DOHH2 (cell line): Measurements from ENCODE around the gene SSBP3.

Experiments used
- H3F3A ChIP-seq: fragments of 200-600 bp; sonication (generic), shearing (Covaris generic); 2 replicates; pipeline ENCODE4 v1.6.0; 2016; ENCODE audit warnings: antibody characterized with exemption, mild to moderate bottlenecking; ENCODE audit not compliant: control insufficient read depth, insufficient read depth
- H3K27ac ChIP-seq: fragments of 200-600 bp; sonication (generic); 2 replicates; pipeline ENCODE4 v1.5.1; 2014; ENCODE audit warnings: low read depth, mild to moderate bottlenecking, low read length, moderate library complexity
- H3K27me3 ChIP-seq: fragments of 200-600 bp; sonication (generic); 2 replicates; pipeline ENCODE4 v1.6.1; 2014; ENCODE audit warnings: mild to moderate bottlenecking, low read length, mixed read lengths; ENCODE audit not compliant: control insufficient read depth
- H3K36me3 ChIP-seq: fragments of 200-600 bp; sonication (generic); 2 replicates; pipeline ENCODE4 v1.6.1; 2014; ENCODE audit warnings: mild to moderate bottlenecking, low read length, moderate library complexity, mixed read lengths; ENCODE audit not compliant: control insufficient read depth
- H3K4me1 ChIP-seq: fragments of 200-600 bp; sonication (generic); 2 replicates; pipeline ENCODE4 v1.6.1; 2014; ENCODE audit warnings: mild to moderate bottlenecking, low read length, mixed read lengths; ENCODE audit not compliant: control insufficient read depth
- H3K4me2 ChIP-seq: fragments of 200-600 bp; sonication (generic); 2 replicates; pipeline ENCODE4 v1.6.0; 2014; ENCODE audit warnings: mild to moderate bottlenecking, low read length, moderate library complexity
- H3K4me3 ChIP-seq: fragments of 200-600 bp; sonication (generic); 2 replicates; pipeline ENCODE4 v1.5.1; 2014; ENCODE audit warnings: mild to moderate bottlenecking, low read length, mixed read lengths
- H3K79me2 ChIP-seq: fragments of 200-600 bp; sonication (generic); 2 replicates; pipeline ENCODE4 v1.6.1; 2014; ENCODE audit warnings: mild to moderate bottlenecking, low read length, mixed read lengths; ENCODE audit not compliant: control insufficient read depth
- H3K9me2 ChIP-seq: fragments of 200-600 bp; sonication (generic); replicated peaks from 2 replicates; pipeline ENCODE4 v1.6.1; 2014; ENCODE audit warnings: mild to moderate bottlenecking, low read length, mixed read lengths; ENCODE audit not compliant: control insufficient read depth
- H3K9me3 ChIP-seq: fragments of 200-600 bp; sonication (generic); 2 replicates; pipeline ENCODE4 v1.6.1; 2014; ENCODE audit warnings: antibody characterized with exemption, low read length, mixed read lengths; ENCODE audit not compliant: control insufficient read depth, insufficient read depth
- H4K20me1 ChIP-seq: fragments of 200-600 bp; sonication (generic); 2 replicates; pipeline ENCODE4 v1.6.0; 2014; ENCODE audit warnings: low read depth, mild to moderate bottlenecking, antibody characterized with exemption, low read length, moderate library complexity; ENCODE audit not compliant: control insufficient read depth, insufficient read depth
- CTCF ChIP-seq: fragments of 200-600 bp; sonication (generic); IDR thresholded peaks from one replicate; pipeline ENCODE4 v1.5.1; 2014; ENCODE audit warnings: antibody characterized with exemption, mild to moderate bottlenecking, low read depth, low read length; ENCODE audit not compliant: poor library complexity, severe bottlenecking
- EZH2phosphoT487 ChIP-seq: fragments of 200-600 bp; sonication (generic); IDR thresholded peaks from 2 replicates; pipeline ENCODE4 v1.6.1; 2017; ENCODE audit warnings: borderline replicate concordance, mild to moderate bottlenecking, antibody characterized with exemption, low read length, moderate library complexity, mixed read lengths

Gene SSBP3

GRCh38 chr1:54305906-54306514, 100.2 kb downstream of the SSBP3 start:
- Histone ChIP-seq H3K4me1 (no peaks in the 10 kb centered on the region), H3K9me3 (no peaks in the 10 kb centered on the region), H3K79me2 (no peaks in the 10 kb centered on the region), H4K20me1 (peaks cover 14% of the 10 kb centered on the region; the same call in 1 of the 2 replicates), H3K27ac (no peak overlapping the region), H3K4me3 (no peak overlapping the region), H3K27me3 (no peaks in the 10 kb centered on the region), H3F3A (no peaks in the 10 kb centered on the region), H3K4me2 (no peak overlapping the region), H3K9me2 (no peaks in the 10 kb centered on the region), H3K36me3 (no peaks in the 10 kb centered on the region)
- no peak for TF ChIP-seq EZH2phosphoT487
- no peak for TF ChIP-seq CTCF

GRCh38 chr1:54304518-54304917, 101.7 kb downstream of the SSBP3 start:
- Histone ChIP-seq H3K4me2 (no peak overlapping the region), H3K27me3 (no peaks in the 10 kb centered on the region), H3K27ac (no peak overlapping the region), H3K9me2 (no peaks in the 10 kb centered on the region), H3F3A (no peaks in the 10 kb centered on the region), H3K4me3 (no peak overlapping the region), H3K9me3 (no peaks in the 10 kb centered on the region), H3K4me1 (no peaks in the 10 kb centered on the region), H3K36me3 (no peaks in the 10 kb centered on the region), H3K79me2 (no peaks in the 10 kb centered on the region), H4K20me1 (peaks cover 15% of the 10 kb centered on the region; the same call in 1 of the 2 replicates)
- TF ChIP-seq CTCF = no peak
- no peak for TF ChIP-seq EZH2phosphoT487

GRCh38 chr1:54302951-54303843, 103.0 kb downstream of the SSBP3 start:
- no peaks in the 10 kb centered on the region for H3K9me2 ChIP-seq

More at GRCh38 chr1:54302951-54303843, 103.0 kb downstream of the SSBP3 start:
- H3K27me3 ChIP-seq = no peaks in the 10 kb centered on the region
- TF ChIP-seq CTCF (no peak), EZH2phosphoT487 (no peak)
- no peak overlapping the region for H3K4me2 ChIP-seq
- no peak overlapping the region for H3K27ac ChIP-seq
- peaks cover 15% of the 10 kb centered on the region; the same call in 1 of the 2 replicates for H4K20me1 ChIP-seq
- H3K9me3 ChIP-seq = no peaks in the 10 kb centered on the region
- no peaks in the 10 kb centered on the region for H3K79me2 ChIP-seq
- H3F3A ChIP-seq = no peaks in the 10 kb centered on the region
- H3K36me3 ChIP-seq = no peaks in the 10 kb centered on the region
- H3K4me1 ChIP-seq = no peaks in the 10 kb centered on the region
- no peak overlapping the region for H3K4me3 ChIP-seq
